ENCODE measurements around the gene CYP2W1. TPM values are rescaled to one million over a fixed set of nuclear protein-coding genes. Genes with fewer than 3 reads are reported as not detected.

CYP2W1 gene
- total and polyA plus RNA-seq, 10 of the 15 experiments (the other 5 are each of a cell fraction or from before 2014, with no cell fraction given) = not detected

GRCh38 chr7:979151-979550 lies 3.8 kb upstream of the CYP2W1 start:
- BruUV-seq (replicated peaks) = no TSS peak
- Histone ChIP-seq H2AFZ (ENCODE audit: control insufficient read depth, low read depth, low read length) (no peak overlapping the region), H3K79me2 (ENCODE audit: control insufficient read depth, insufficient read depth, low read length) (peaks cover 12% of the 10 kb centered on the region), H4K20me1 (ENCODE audit: control insufficient read depth, insufficient read depth) (no peaks in the 10 kb centered on the region), H3K4me2 (ENCODE audit: control insufficient read depth, insufficient read depth) (no peak overlapping the region), H3K36me3 (ENCODE audit: control insufficient read depth in 2 of 2, insufficient read depth in 2 of 2, low read length in 1 of 2) (no peaks in the 10 kb centered on the region), H3K4me1 (ENCODE audit: control insufficient read depth, insufficient read depth, low read length) (no peaks in the 10 kb centered on the region), H3K9me3 (replicated peaks; ENCODE audit: control insufficient read depth, insufficient read depth, low read length) (no peaks in the 10 kb centered on the region; the same call in 2 of the 3 replicates), H3K27me3 (replicated peaks in 1 of 2; ENCODE audit: control insufficient read depth in 2 of 2, insufficient read depth in 2 of 2, low read length in 1 of 2) (no peaks in the 10 kb centered on the region; a peak in 1 of 4 replicates), H3K27ac (ENCODE audit: control insufficient read depth, insufficient read depth) (no peak overlapping the region), H3K4me3 (no peak overlapping the region), H3K9ac (ENCODE audit: control insufficient read depth, insufficient read depth, low read length) (no peak overlapping the region)
- FAIRE-seq = no peak
- WGBS (ENCODE audit: insufficient coverage, insufficient replicate concordance, low lambda C conversion rate, missing lambda C conversion rate) = 92% methylated on average over 16 of the region's 16 CpGs
- ATAC-seq = no peak
- intact Hi-C loops (cut with micrococcal nuclease; ENCODE audit: unreplicated experiment) = no loop called here
- TF ChIP-seq ATF7 (IDR thresholded peaks at IDR 0.05; ENCODE audit: low read depth) (no peak), KDM1A (IDR thresholded peaks at IDR 0.05; ENCODE audit: borderline replicate concordance) (no peak), PML (IDR thresholded peaks at IDR 0.05; ENCODE audit: low read length) (no peak), E4F1 (IDR thresholded peaks at IDR 0.05; ENCODE audit: borderline replicate concordance, partially characterized antibody) (no peak), ZBTB40 (IDR thresholded peaks at IDR 0.05; ENCODE audit: borderline replicate concordance) (no peak), DPF2 (IDR thresholded peaks at IDR 0.05) (no peak), CHD2 (IDR thresholded peaks at IDR 0.05; ENCODE audit: borderline replicate concordance, low read depth, low read length) (no peak), SMC3 (IDR thresholded peaks at IDR 0.05; ENCODE audit: borderline replicate concordance, low read length) (no peak)
- ChIA-PET RAD21 (ENCODE audit: unreplicated experiment) (interaction anchor here (1.9 to 3.4 kb wide), 5 partner anchors 9 to 69 kb away, joined by 14 to 30 read pairs (median 16); no protein-coding TSS in a partner anchor), POLR2A (interaction anchor here (0.8 to 1.5 kb wide), 3 partner anchors 15 to 87 kb away, joined by 3 to 14 read pairs (median 3); no protein-coding TSS in a partner anchor), SMC1A (ENCODE audit: uncharacterized antibody, unreplicated experiment) (interaction anchor here (0.9 to 2.4 kb wide), 7 partner anchors 9 to 179 kb away, joined by 3 to 21 read pairs (median 4); no protein-coding TSS in a partner anchor), CTCF (interaction anchor here (1.1 to 7.3 kb wide), 6 partner anchors 9 to 197 kb away, joined by 3 to 78 read pairs (median 10); no protein-coding TSS in a partner anchor)
- no peak for DNase-seq (ENCODE audit: low read depth, low spot score)
- in situ Hi-C loops (cut with MboI) = no loop called here
